GM21619 (cell line): ENCODE data around the gene PDS5A.
"Not testable (repeated sequence)": the region's sequence is repeated elsewhere in the genome, so short reads cannot be mapped to it uniquely, and the experiment has no call there.

Experiments
- ATAC-seq: cut with Tn5 transposase; IDR thresholded peaks from one replicate; pipeline ENCODE4 v1.9.1; 2021; ENCODE audit not compliant: unreplicated experiment

Gene PDS5A

DNA sequence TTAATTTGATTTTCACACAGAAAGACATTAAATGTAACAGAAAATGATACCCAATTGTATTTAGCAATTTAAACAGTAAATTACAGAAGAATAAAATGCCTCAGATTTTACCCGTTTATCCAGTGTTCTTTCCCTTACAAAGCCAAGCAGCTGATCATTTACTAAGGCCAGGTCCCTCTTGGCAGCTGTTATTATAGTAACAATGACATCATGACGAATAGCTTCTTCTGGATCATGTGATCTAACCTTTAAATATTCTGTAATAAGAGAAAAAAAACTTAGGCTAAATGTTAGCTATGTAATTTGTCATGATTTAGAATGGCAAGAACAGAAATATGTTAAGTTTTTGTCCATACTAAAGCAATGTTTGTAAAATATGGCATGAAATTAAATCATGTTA lies 69.4 kb downstream of the PDS5A start:
- ATAC-seq = no peak

DNA sequence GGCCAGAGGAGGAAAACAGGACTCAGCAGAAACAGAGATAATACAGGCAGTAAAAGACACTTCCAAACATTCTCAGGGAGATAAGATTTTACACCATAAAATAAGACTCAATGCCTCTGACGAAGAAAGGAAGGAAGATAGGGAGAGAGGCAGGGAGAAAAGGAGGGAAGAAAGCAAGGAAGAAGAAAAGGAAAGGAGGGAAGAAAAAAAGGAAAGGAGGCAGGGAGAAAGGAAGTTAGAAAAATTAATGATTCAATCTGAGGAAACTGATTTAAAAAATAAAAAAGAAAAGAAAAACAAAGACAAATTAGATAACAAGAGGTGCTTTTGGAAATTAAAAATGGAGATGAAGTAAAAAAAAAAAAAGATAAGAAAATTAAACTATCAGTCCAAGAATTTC lies 72.1 kb downstream of the PDS5A start:
- no peak for ATAC-seq

- not testable (repeated sequence) for ATAC-seq
Observed at GRCh38 chr4:39905019-39905418, 72.7 kb downstream of the PDS5A start.

- ATAC-seq = no peak
Observed at GRCh38 chr4:39900966-39901365, 76.7 kb downstream of the PDS5A start.

DNA sequence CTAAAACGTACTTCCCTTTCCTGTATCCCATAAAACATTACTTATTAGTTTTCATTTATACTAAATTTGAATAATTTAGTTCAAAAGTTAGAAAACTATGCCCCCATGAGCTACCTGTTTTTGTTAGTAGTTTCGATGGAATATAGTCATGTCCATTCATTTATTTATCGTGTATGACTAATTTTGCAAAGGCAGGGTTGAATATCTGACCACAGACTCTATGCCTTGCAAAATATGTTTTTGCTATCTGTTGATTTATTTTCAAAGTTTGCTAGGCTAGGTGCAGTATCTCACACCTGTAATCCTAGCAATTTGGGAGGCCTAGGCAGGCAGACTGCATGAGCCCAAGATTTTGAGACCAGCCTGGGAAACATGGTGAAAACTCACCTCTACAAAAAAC lies 78.4 kb downstream of the PDS5A start:
- ATAC-seq = no peak

- no peak for ATAC-seq
Observed at GRCh38 chr4:39898015-39898414, 79.7 kb downstream of the PDS5A start.

- ATAC-seq = no peak
Observed at GRCh38 chr4:39893693-39894072, 84.0 kb downstream of the PDS5A start.

GRCh38 chr4:39892988-39893692 lies 84.6 kb downstream of the PDS5A start:
- no peak for ATAC-seq

- ATAC-seq = no peak
Observed at GRCh38 chr4:39889226-39889625, 88.5 kb downstream of the PDS5A start.

DNA sequence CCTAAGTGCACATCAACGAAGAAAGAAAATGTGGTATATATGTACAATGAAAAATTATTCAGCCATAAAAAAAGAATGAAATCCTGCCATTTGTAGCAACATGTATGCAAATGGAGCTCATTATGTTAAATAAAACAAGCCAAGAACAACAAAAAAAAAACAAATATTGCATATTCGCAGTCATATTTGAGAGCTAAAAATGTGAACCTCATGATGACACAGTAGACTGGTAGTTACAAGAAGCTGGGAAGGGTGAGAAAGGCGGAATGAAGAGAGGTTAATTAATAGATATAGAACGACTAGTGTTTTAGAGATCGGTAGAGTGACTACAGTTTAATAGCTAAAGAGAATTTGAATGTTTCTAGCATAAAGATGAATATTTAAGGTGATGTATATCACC lies 89.2 kb downstream of the PDS5A start:
- ATAC-seq = no peak

- no peak for ATAC-seq
Observed at GRCh38 chr4:39883646-39884045, 94.1 kb downstream of the PDS5A start.

DNA sequence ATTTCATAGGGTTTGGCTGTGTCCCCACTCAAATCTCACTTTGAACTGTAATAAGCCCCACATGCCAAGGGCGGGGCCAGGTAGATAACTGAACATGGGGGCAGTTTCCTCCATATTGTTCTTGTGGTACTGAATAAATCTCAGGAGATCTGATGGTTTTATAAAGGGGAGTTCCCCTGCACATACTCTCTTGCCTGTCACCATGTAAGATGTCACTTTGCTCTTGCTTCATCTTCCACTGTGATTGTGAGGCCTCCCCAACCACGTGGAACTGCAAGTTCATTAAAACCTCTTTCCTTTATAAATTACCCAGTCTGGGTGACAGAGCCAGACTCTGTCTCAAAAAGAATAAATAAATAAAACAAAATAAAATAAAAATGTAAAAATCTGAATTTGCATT lies 95.9 kb downstream of the PDS5A start:
- no peak for ATAC-seq

- ATAC-seq = no peak
Observed at GRCh38 chr4:39877971-39878370, 99.7 kb downstream of the PDS5A start.

GRCh38 chr4:39873823-39874222 lies 103.9 kb downstream of the PDS5A start:
- ATAC-seq = no peak

DNA sequence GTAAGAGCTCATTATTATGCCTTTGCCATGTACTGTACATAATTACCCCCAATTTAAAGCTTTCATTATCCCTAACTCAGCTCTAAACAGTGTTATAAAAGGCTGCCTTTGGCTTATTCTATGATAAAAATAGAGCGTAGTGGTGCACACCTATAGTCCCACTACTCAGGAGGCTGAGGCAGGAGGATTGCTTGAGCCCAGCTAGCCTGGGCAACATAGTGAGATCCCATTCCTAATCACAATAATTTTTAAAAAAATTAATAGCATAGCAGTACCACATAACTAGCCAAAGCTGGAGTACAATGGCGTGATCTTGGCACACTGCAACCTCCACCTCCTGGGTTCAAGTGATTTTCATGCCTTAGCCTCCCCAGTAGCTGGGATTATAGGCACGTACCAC lies 112.4 kb downstream of the PDS5A start:
- no peak for ATAC-seq

- ATAC-seq = no peak
Observed at GRCh38 chr4:39864391-39864790, 113.3 kb downstream of the PDS5A start.

GRCh38 chr4:39860804-39861203 lies 116.9 kb downstream of the PDS5A start:
- ATAC-seq = no peak

- no peak for ATAC-seq
Observed at GRCh38 chr4:39855909-39856512, 121.7 kb downstream of the PDS5A start.

- no peak for ATAC-seq
Observed at GRCh38 chr4:39852636-39853035, 125.1 kb downstream of the PDS5A start.

DNA sequence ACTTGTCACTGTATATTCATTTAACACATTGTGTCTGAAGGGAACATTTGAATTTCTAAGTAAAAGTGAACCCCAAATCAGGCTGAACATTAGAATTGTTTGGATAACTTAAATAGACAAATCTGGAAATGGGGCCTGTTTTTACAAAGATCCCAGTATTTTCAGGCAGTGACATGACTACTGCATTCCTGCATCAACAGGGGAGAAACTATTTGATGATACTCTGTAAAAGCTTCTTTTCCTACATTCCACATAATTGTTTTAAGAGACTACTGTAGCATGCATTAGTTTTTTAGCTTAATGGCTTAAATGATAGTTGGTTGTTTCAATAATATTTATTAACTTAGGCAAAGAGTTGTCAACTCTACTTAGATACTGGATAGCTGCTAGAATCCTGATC lies 127.0 kb downstream of the PDS5A start:
- ATAC-seq = no peak

GRCh38 chr4:39846705-39847104 lies 131.0 kb downstream of the PDS5A start:
- ATAC-seq = no peak

DNA sequence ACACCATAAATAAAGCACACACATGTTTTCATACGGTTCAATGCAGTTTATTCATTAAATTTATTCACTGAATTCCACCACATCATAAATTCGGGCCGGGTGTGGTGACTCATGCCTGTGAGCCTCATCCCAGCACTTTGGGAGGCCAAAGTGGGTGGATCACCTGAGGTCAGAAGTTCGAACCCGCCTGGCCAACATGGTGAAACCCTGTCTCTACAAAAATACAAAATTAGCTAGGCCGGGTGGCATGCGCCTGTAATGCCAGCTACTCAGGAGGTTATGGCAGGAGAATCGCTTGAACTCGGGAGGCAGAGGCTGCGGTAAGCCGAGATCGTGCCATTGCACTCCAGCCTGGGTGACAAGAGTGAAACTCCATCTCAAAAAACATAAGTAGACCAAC lies 131.6 kb downstream of the PDS5A start:
- no peak for ATAC-seq

DNA sequence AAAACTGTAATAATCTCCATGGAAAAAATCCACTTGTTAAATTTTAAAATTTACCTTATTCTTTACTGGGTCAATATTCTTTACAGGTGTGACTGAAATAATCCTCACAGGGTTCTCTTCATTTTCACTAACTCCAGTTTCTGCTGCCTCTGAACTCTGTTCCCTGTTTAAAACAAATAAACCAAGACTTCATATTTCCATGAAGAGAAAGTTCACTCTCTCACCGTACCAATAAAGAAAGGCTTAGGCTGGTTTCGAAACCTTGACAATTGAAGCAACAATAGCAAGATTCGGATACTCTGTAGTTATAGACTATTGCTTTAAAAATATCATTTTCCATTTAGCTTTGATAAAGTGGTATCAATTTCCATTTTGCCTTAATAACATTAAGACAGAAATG lies 135.8 kb downstream of the PDS5A start:
- no peak for ATAC-seq
